AG10803 (cell line): ENCODE results near the gene PRSS57.

Source experiments
- DNase-seq: peaks from one replicate; pipeline ENCODE4 v3.0.0; 2010; ENCODE audit warnings: low read depth
- H3K4me3 ChIP-seq: 2 replicates; pipeline ENCODE4 v1.5.1; 2011; ENCODE audit warnings: mild to moderate bottlenecking, low read length, control low read depth
- CTCF ChIP-seq: conservative IDR thresholded peaks from 2 replicates; pipeline ENCODE4 v1.5.1; 2011; ENCODE audit warnings: mild to moderate bottlenecking, low read length, control low read depth, inconsistent platforms

The PRSS57 gene

GRCh38 chr19:658059-658839 is 37.0 kb downstream of the PRSS57 start:
- H3K4me3 ChIP-seq: peak overlapping the region; percentile 20
- DNase-seq: no peak
- no peak for TF ChIP-seq CTCF

- no peak overlapping the region for H3K4me3 ChIP-seq
- TF ChIP-seq CTCF: no peak
- no peak for DNase-seq
Observed at GRCh38 chr19:657611-658010, 37.6 kb downstream of the PRSS57 start.

- H3K4me3 ChIP-seq: no peak overlapping the region
- TF ChIP-seq CTCF: no peak
- no peak for DNase-seq
Observed at GRCh38 chr19:656751-657559, 38.3 kb downstream of the PRSS57 start.

GRCh38 chr19:655691-656090 is 39.6 kb downstream of the PRSS57 start:
- no peak for TF ChIP-seq CTCF
- H3K4me3 ChIP-seq: no peak overlapping the region
- DNase-seq: no peak

GRCh38 chr19:653425-653824 is 41.8 kb downstream of the PRSS57 start:
- no peak for TF ChIP-seq CTCF
- DNase-seq: no peak
- H3K4me3 ChIP-seq: no peak overlapping the region

GRCh38 chr19:652467-653389 is 42.5 kb downstream of the PRSS57 start:
- no peak for DNase-seq
- no peak for TF ChIP-seq CTCF
- H3K4me3 ChIP-seq: no peak overlapping the region
